OCI-LY3 (cell line): ENCODE results near the gene ABCG1.

Experiments used
- H2AFZ ChIP-seq: fragments of 200-600, 300-600 bp; shearing (Covaris generic); 2 replicates; pipeline ENCODE4 v1.6.0; 2014; ENCODE audit warnings: antibody characterized with exemption, low read depth, low read length
- H3K27ac ChIP-seq: fragments of 200-600, 300-600 bp; sonication (generic); 2 replicates; pipeline ENCODE4 v1.5.1; 2014; ENCODE audit warnings: mild to moderate bottlenecking, low read length, moderate library complexity, mixed read lengths
- H3K27me3 ChIP-seq: fragments of 200-600, 300-600 bp; sonication (generic); 2 replicates; pipeline ENCODE4 v1.6.1; 2014; ENCODE audit warnings: low read depth, low read length, mixed read lengths
- H3K36me3 ChIP-seq: fragments of 200-600, 300-600 bp; sonication (generic); replicated peaks from 2 replicates; pipeline ENCODE3; 2014; ENCODE audit warnings: low read depth, low read length, mixed read lengths
- H3K4me1 ChIP-seq: fragments of 300-600, 200-600 bp; sonication (generic); 2 replicates; pipeline ENCODE4 v1.6.1; 2014; ENCODE audit warnings: low read length, mixed read lengths
- H3K4me2 ChIP-seq: fragments of 200-600, 300-600 bp; sonication (generic); 2 replicates; pipeline ENCODE4 v1.6.1; 2014; ENCODE audit warnings: low read length, mixed read lengths
- H3K4me3 ChIP-seq: fragments of 300-600, 200-600 bp; sonication (generic); 2 replicates; pipeline ENCODE4 v1.5.1; 2014; ENCODE audit warnings: antibody characterized with exemption, mild to moderate bottlenecking, low read length, moderate library complexity
- H3K79me2 ChIP-seq: fragments of 300-600, 200-600 bp; shearing (Covaris generic); 2 replicates; pipeline ENCODE4 v1.6.1; 2014; ENCODE audit warnings: mild to moderate bottlenecking, low read length, mixed read lengths
- H3K9ac ChIP-seq: fragments of 300-600, 200-600 bp; shearing (Covaris generic); 2 replicates; pipeline ENCODE4 v1.6.0; 2014; ENCODE audit warnings: mild to moderate bottlenecking, low read length, moderate library complexity
- H3K9me3 ChIP-seq: fragments of 200-600, 300-600 bp; shearing (Covaris generic); 2 replicates; pipeline ENCODE4 v1.6.1; 2014; ENCODE audit warnings: low read length, mixed read lengths; ENCODE audit not compliant: insufficient read depth
- H4K20me1 ChIP-seq: fragments of 200-600, 300-600 bp; sonication (generic); 2 replicates; pipeline ENCODE4 v1.6.1; 2016; ENCODE audit warnings: low read length, mixed read lengths; ENCODE audit not compliant: insufficient read depth
- CTCF ChIP-seq: fragments of 200-600, 300-600 bp; sonication (generic); IDR thresholded peaks from 2 replicates; pipeline ENCODE4 v1.5.1; 2014; ENCODE audit warnings: antibody characterized with exemption, low read length, low read depth
- EZH2phosphoT487 ChIP-seq: fragments of 200-600 bp; shearing (Covaris generic); IDR thresholded peaks from 2 replicates; pipeline ENCODE4 v1.6.1; 2018; ENCODE audit warnings: antibody characterized with exemption, mixed run types, low read depth

ABCG1 gene

GRCh38 chr21:42343963-42344510 is 125.1 kb downstream of the ABCG1 start:
- H3K79me2 ChIP-seq: no peaks in the 10 kb centered on the region
- no peaks in the 10 kb centered on the region for H3K9me3 ChIP-seq
- no peak overlapping the region for H3K4me3 ChIP-seq
- H3K36me3 ChIP-seq: no peaks in the 10 kb centered on the region
- TF ChIP-seq CTCF (no peak), EZH2phosphoT487 (no peak)
- H3K4me1 ChIP-seq: peaks cover 7% of the 10 kb centered on the region
- no peak overlapping the region for H3K4me2 ChIP-seq
- H4K20me1 ChIP-seq: no peaks in the 10 kb centered on the region
- H2AFZ ChIP-seq: no peak overlapping the region
- H3K27ac ChIP-seq: no peak overlapping the region
- no peak overlapping the region for H3K9ac ChIP-seq
- H3K27me3 ChIP-seq: no peaks in the 10 kb centered on the region

GRCh38 chr21:42344631-42345030 is 125.7 kb downstream of the ABCG1 start:
- Histone ChIP-seq H3K79me2 (no peaks in the 10 kb centered on the region), H3K27me3 (no peaks in the 10 kb centered on the region), H3K4me1 (peaks cover under 1% of the 10 kb centered on the region; the same call in 1 of the 2 replicates), H3K27ac (no peak overlapping the region), H3K9ac (no peak overlapping the region), H3K4me3 (no peak overlapping the region), H3K36me3 (no peaks in the 10 kb centered on the region), H4K20me1 (no peaks in the 10 kb centered on the region), H3K4me2 (no peak overlapping the region), H3K9me3 (no peaks in the 10 kb centered on the region), H2AFZ (no peak overlapping the region)
- TF ChIP-seq EZH2phosphoT487 (no peak), CTCF (no peak)

GRCh38 chr21:42346441-42346840 is 127.5 kb downstream of the ABCG1 start:
- H3K27me3 ChIP-seq: no peaks in the 10 kb centered on the region
- H4K20me1 ChIP-seq: no peaks in the 10 kb centered on the region
- H3K4me2 ChIP-seq: no peak overlapping the region
- no peak overlapping the region for H3K27ac ChIP-seq
- no peaks in the 10 kb centered on the region for H3K4me1 ChIP-seq
- H3K9ac ChIP-seq: no peak overlapping the region
- H2AFZ ChIP-seq: no peak overlapping the region
- no peaks in the 10 kb centered on the region for H3K36me3 ChIP-seq
- H3K79me2 ChIP-seq: no peaks in the 10 kb centered on the region
- TF ChIP-seq EZH2phosphoT487: no peak
- TF ChIP-seq CTCF: no peak
- no peaks in the 10 kb centered on the region for H3K9me3 ChIP-seq
- no peak overlapping the region for H3K4me3 ChIP-seq
